HL-60 (cell line): ENCODE results near the gene JMJD7.

ENCODE experiments used
- DNase-seq, 2 experiments: peaks; one replicate each; pipeline ENCODE4 v3.0.0-alpha.2; 2010 to 2020; ENCODE audit warnings: low read depth in 1 of 2, low spot score in 1 of 2
- H3K27ac ChIP-seq: fragments of 250-450 bp; sonication (Bioruptor Pico); replicated peaks from 2 replicates; pipeline ENCODE4 v1.5.1; 2020; ENCODE audit warnings: mild to moderate bottlenecking, moderate library complexity
- H3K27me3 ChIP-seq: fragments of 250-450 bp; sonication (Bioruptor Pico); 2 replicates; pipeline ENCODE4 v1.5.1; 2021; ENCODE audit warnings: mild to moderate bottlenecking, moderate library complexity; ENCODE audit not compliant: insufficient read depth, poor library complexity, severe bottlenecking
- H3K4me3 ChIP-seq: replicated peaks from 2 replicates; pipeline ENCODE4 v1.5.1; 2011; ENCODE audit warnings: mild to moderate bottlenecking, control low read depth, low read length; ENCODE audit not compliant: insufficient read depth
- GABPA ChIP-seq: IDR thresholded peaks from 2 replicates; pipeline ENCODE4 v1.6.1; 2012; ENCODE audit warnings: low read depth
- POLR2AphosphoS5 ChIP-seq: IDR thresholded peaks from 2 replicates; pipeline ENCODE4 v1.6.1; 2012; ENCODE audit warnings: low read depth
- REST ChIP-seq: IDR thresholded peaks from 2 replicates; pipeline ENCODE4 v1.6.1; 2012; ENCODE audit warnings: low read depth; ENCODE audit not compliant: insufficient replicate concordance
- SPI1 ChIP-seq: IDR thresholded peaks from 2 replicates; pipeline ENCODE4 v1.6.1; 2012; ENCODE audit warnings: low read depth, mild to moderate bottlenecking, borderline replicate concordance
- TF ChIP-seq, protein P1 (sequence below): IDR thresholded peaks from one replicate; pipeline ENCODE4 v1.5.1; 2011; ENCODE audit warnings: low read length, control low read depth, inconsistent platforms; ENCODE audit not compliant: insufficient read depth

The JMJD7 gene

GRCh38 chr15:41795996-41796856 lies 31.7 kb upstream of the JMJD7 start:
- TF ChIP-seq SPI1 (no peak), GABPA (no peak), REST (no peak), POLR2AphosphoS5 (no peak)
- TF ChIP-seq, protein P1, sequence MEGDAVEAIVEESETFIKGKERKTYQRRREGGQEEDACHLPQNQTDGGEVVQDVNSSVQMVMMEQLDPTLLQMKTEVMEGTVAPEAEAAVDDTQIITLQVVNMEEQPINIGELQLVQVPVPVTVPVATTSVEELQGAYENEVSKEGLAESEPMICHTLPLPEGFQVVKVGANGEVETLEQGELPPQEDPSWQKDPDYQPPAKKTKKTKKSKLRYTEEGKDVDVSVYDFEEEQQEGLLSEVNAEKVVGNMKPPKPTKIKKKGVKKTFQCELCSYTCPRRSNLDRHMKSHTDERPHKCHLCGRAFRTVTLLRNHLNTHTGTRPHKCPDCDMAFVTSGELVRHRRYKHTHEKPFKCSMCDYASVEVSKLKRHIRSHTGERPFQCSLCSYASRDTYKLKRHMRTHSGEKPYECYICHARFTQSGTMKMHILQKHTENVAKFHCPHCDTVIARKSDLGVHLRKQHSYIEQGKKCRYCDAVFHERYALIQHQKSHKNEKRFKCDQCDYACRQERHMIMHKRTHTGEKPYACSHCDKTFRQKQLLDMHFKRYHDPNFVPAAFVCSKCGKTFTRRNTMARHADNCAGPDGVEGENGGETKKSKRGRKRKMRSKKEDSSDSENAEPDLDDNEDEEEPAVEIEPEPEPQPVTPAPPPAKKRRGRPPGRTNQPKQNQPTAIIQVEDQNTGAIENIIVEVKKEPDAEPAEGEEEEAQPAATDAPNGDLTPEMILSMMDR = no peak
- H3K4me3 ChIP-seq = no peak overlapping the region

DNA sequence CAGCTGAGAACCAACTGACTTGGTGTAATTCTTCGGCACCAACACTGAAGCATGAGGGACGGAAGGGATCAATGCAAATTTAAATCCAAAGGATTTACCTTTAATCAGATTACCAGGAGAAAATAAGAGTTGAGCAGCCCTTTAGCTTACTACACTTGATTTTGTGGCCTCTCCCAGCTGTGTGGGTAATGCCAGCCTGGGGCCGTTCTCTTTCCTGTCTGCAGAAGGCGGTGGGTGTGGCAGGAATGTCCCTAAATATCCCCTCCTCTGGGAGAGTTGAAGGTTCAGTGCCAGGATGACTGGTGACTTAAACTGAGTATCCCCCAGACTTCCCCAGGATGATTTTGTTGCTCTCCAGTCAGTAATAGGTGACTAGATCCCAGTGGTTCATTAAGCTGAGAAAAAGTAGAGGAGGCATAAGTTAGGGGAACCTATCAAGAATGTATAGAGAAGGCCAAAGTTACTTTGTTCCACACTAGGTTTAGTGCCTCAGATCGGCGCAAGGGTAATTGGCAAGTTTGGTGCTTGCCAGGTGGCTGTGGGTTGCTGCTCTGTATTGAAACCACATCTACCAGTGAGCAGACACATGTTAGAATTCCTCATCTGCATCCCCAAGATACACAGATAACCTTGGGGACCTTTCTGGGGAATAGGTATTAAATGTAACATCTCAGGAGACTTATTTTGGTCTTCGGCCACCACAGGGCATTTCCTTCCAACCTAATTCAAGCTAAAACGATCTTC lies 30.5 kb upstream of the JMJD7 start:
- TF ChIP-seq, protein P1 = no peak
- TF ChIP-seq REST (no peak), GABPA (no peak), SPI1 (no peak), POLR2AphosphoS5 (no peak)
- no peak overlapping the region for H3K27ac ChIP-seq
- no peaks in the 10 kb centered on the region for H3K27me3 ChIP-seq
- DNase-seq = no peak
- no peak overlapping the region for H3K4me3 ChIP-seq

More at GRCh38 chr15:41795996-41796856, 31.7 kb upstream of the JMJD7 start:
- no peaks in the 10 kb centered on the region for H3K27me3 ChIP-seq
- H3K27ac ChIP-seq = no peak overlapping the region
- no peak for DNase-seq

DNA sequence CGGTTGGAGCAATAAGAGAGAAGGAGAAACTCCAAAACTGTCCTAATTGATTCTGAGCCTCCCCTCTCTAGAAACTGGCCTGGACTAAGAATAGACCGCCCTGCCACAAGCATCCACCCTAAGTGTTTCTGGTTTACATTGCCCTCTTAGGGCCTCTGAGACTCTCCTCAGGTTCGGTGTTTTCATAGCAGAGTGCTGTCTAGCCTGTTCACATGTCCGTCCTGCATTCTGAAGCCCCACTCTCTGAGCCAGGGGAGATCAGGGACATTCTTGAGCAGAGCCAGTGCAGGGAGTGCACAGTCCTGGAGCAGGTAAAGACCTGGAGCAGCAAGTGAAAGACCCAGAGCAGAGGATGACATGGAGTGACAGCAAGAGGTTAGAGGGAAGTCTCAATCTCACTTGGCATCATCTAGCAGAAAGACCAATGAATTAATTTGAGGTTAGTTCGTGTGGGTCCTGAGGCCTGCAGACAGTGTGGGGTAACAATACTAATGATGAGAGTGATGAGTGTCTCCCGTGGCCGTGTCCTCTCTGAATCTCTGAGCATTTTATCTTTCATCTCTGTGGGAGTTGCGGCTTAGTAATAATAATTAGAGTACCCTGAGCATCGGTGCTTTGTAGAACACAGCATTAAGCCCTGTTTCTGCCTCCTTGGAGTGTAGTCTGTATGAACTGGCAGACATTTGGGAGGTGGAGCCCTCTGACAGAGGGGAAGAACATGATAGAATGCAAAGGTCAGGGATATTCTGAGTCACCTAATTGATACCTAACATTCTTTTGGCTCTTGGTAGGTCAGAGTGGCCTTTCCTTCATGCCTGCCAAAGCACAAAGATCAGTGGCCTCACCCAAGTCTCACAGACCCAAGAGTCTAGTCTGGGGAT lies 29.0 kb upstream of the JMJD7 start:
- TF ChIP-seq GABPA (no peak), SPI1 (no peak), POLR2AphosphoS5 (no peak), REST (no peak)
- TF ChIP-seq, protein P1 = no peak
- H3K27ac ChIP-seq = no peak overlapping the region
- no peaks in the 10 kb centered on the region for H3K27me3 ChIP-seq
- no peak overlapping the region for H3K4me3 ChIP-seq
- no peak for DNase-seq
